HEK293T (cell line): Measurements from ENCODE around the gene CFAP161.

Source experiments
- ARNT ChIP-seq: fragments of 450-650 bp; IDR thresholded peaks from 2 replicates; pipeline ENCODE4 v1.6.1; 2017; ENCODE audit warnings: mild to moderate bottlenecking
- BHLHE40 ChIP-seq: fragments of 450-650 bp; IDR thresholded peaks from 2 replicates; pipeline ENCODE4 v1.6.1; 2016; ENCODE audit warnings: mild to moderate bottlenecking, moderate library complexity, borderline replicate concordance
- ELF4 ChIP-seq: fragments of 450-650 bp; IDR thresholded peaks from 2 replicates; pipeline ENCODE4 v1.6.1; 2017; ENCODE audit warnings: antibody characterized with exemption
- FOXA1 ChIP-seq: fragments of 450-650 bp; IDR thresholded peaks from 2 replicates; pipeline ENCODE4 v1.6.1; 2016; ENCODE audit warnings: mild to moderate bottlenecking
- FOXM1 ChIP-seq: fragments of 450-650 bp; IDR thresholded peaks from 2 replicates; pipeline ENCODE4 v1.6.1; 2017; ENCODE audit warnings: mild to moderate bottlenecking, borderline replicate concordance
- HDGF ChIP-seq: fragments of 450-650 bp; IDR thresholded peaks from 2 replicates; pipeline ENCODE4 v1.6.1; 2017; ENCODE audit warnings: antibody characterized with exemption, borderline replicate concordance
- L3MBTL2 ChIP-seq: fragments of 450-650 bp; conservative IDR thresholded peaks from 2 replicates; pipeline ENCODE4 v1.6.1; 2016; ENCODE audit warnings: mild to moderate bottlenecking
- LEF1 ChIP-seq: fragments of 450-650 bp; IDR thresholded peaks from 2 replicates; pipeline ENCODE4 v1.6.1; 2017; ENCODE audit warnings: mild to moderate bottlenecking, borderline replicate concordance
- NFRKB ChIP-seq: fragments of 450-650 bp; IDR thresholded peaks from 2 replicates; pipeline ENCODE4 v1.6.1; 2016; ENCODE audit warnings: mild to moderate bottlenecking, moderate library complexity
- SP1 ChIP-seq: fragments of 450-650 bp; IDR thresholded peaks from 2 replicates; pipeline ENCODE4 v1.6.1; 2017
- SUZ12 ChIP-seq: fragments of 450-650 bp; IDR thresholded peaks from 2 replicates; pipeline ENCODE4 v1.6.1; 2016; ENCODE audit warnings: mild to moderate bottlenecking
- TARDBP ChIP-seq: fragments of 450-650 bp; IDR thresholded peaks from 2 replicates; pipeline ENCODE4 v1.6.1; 2016

- TF ChIP-seq LEF1 (no peak), HDGF (no peak), FOXA1 (no peak), TARDBP (no peak), SUZ12 (no peak), ARNT (no peak), FOXM1 (no peak), SP1 (no peak), NFRKB (no peak), BHLHE40 (no peak), L3MBTL2 (no peak), ELF4 (no peak)
Measured at GRCh38 chr15:81096398-81096797, 37.7 kb upstream of the CFAP161 start.
